SK-N-SH (cell line): Measurements from ENCODE around the gene GALNT17. TPM values are rescaled to one million over a fixed set of nuclear protein-coding genes. Genes with fewer than 3 reads are reported as not detected.

ENCODE experiments used
- CTCF ChIA-PET: fragments of 300-600, 350-600 bp; formaldehyde crosslinking; extraction: SDS; loops from one replicate; lab custom pipeline; 2021; lab: Yijun Ruan, JAX
- POLR2A ChIA-PET: fragments of 350-600 bp; sonication (Branson Sonifier 250); formaldehyde crosslinking; extraction: SDS; loops from one replicate; lab custom pipeline; 2020; ENCODE audit warnings: antibody characterized with exemption, inconsistent platforms; lab: Yijun Ruan, JAX
- DNase-seq: peaks from one replicate; pipeline ENCODE4 v3.0.0; 2012
- H2AFZ ChIP-seq: fragments of 200-600 bp; sonication (generic); 2 replicates; pipeline ENCODE4 v1.8.1; 2016; ENCODE audit warnings: antibody characterized with exemption, mild to moderate bottlenecking, low read depth
- H3F3A ChIP-seq: fragments of 200-600 bp; sonication (generic); replicated peaks from 2 replicates; pipeline ENCODE3; 2016; ENCODE audit warnings: antibody characterized with exemption, mild to moderate bottlenecking; ENCODE audit not compliant: insufficient read depth
- H3K27ac ChIP-seq, 2 experiments: fragments of 200-500 bp in 1 of 2; fragments of 200-600 bp in 1 of 2; sonication (Bioruptor generic) in 1 of 2; sonication (generic), shearing (Covaris generic) in 1 of 2; 2 replicates each; pipeline versions ENCODE4 v1.5.1 to v1.6.1; 2014 to 2016; ENCODE audit warnings: low read depth in 2 of 2, inconsistent platforms in 1 of 2, low read length in 1 of 2, mild to moderate bottlenecking in 1 of 2, mixed read lengths in 1 of 2
- H3K27me3 ChIP-seq: fragments of 200-600 bp; sonication (generic), shearing (Covaris generic); 2 replicates; pipeline ENCODE4 v1.6.1; 2016; ENCODE audit warnings: mixed run types; ENCODE audit not compliant: insufficient read depth
- H3K36me3 ChIP-seq, 2 experiments: fragments of 200-500 bp in 1 of 2; fragments of 200-600 bp in 1 of 2; sonication (Bioruptor generic) in 1 of 2; sonication (generic) in 1 of 2; replicated peaks in 1 of 2; 2 replicates each; pipeline versions ENCODE3 to v1.5.1; 2014 to 2016; ENCODE audit warnings: low read length in 1 of 2, mild to moderate bottlenecking in 1 of 2; ENCODE audit not compliant: insufficient read depth in 2 of 2, control insufficient read depth in 1 of 2
- H3K4me1 ChIP-seq, 2 experiments: fragments of 200-500 bp in 1 of 2; fragments of 200-600 bp in 1 of 2; sonication (Bioruptor generic) in 1 of 2; sonication (generic), shearing (Covaris generic) in 1 of 2; 2 replicates each; pipeline versions ENCODE4 v1.5.1 to v1.6.1; 2014 to 2016; ENCODE audit warnings: low read depth in 1 of 2, low read length in 1 of 2, mixed run types in 1 of 2; ENCODE audit not compliant: insufficient read depth in 2 of 2, control insufficient read depth in 1 of 2
- H3K4me2 ChIP-seq: fragments of 200-600 bp; sonication (generic), shearing (Covaris generic); 2 replicates; pipeline ENCODE4 v1.6.1; 2017; ENCODE audit warnings: mixed run types
- H3K4me3 ChIP-seq, 2 experiments: fragments of 200-500 bp in 1 of 2; fragments of 200-600 bp in 1 of 2; sonication (Bioruptor generic) in 1 of 2; sonication (generic), shearing (Covaris generic) in 1 of 2; 2 replicates each; pipeline versions ENCODE4 v1.5.1 to v1.8.1; 2014 to 2016; ENCODE audit warnings: low read depth in 2 of 2, inconsistent platforms in 1 of 2, low read length in 1 of 2, mild to moderate bottlenecking in 1 of 2, mixed read lengths in 1 of 2, moderate library complexity in 1 of 2
- H3K79me2 ChIP-seq: fragments of 200-600 bp; sonication (generic); 2 replicates; pipeline ENCODE4 v1.8.1; 2017; ENCODE audit warnings: mild to moderate bottlenecking; ENCODE audit not compliant: insufficient read depth
- H3K9ac ChIP-seq: fragments of 200-600 bp; sonication (generic); 2 replicates; pipeline ENCODE4 v1.6.1; 2017; ENCODE audit warnings: mixed run types
- H3K9me2 ChIP-seq: fragments of 200-600 bp; sonication (generic); 2 replicates; pipeline ENCODE4 v1.6.1; 2017; ENCODE audit warnings: mixed run types
- H3K9me3 ChIP-seq: fragments of 200-600 bp; sonication (generic); 2 replicates; pipeline ENCODE4 v1.6.1; 2017; ENCODE audit warnings: mixed run types, mild to moderate bottlenecking, moderate library complexity
- H4K20me1 ChIP-seq: fragments of 200-600 bp; sonication (generic); 2 replicates; pipeline ENCODE4 v1.6.1; 2017; ENCODE audit warnings: mild to moderate bottlenecking, mixed run types; ENCODE audit not compliant: insufficient read depth
- CHD2 ChIP-seq: fragments of 150-350 bp; IDR thresholded peaks from 2 replicates; pipeline ENCODE4 v1.6.1; 2018; ENCODE audit warnings: low read length; ENCODE audit not compliant: partially characterized antibody
- EP300 ChIP-seq, 2 experiments: IDR thresholded peaks; 2 replicates each; pipeline versions ENCODE4 v1.4.0 to v1.6.1; 2012; ENCODE audit warnings: borderline replicate concordance in 1 of 2, low read depth in 1 of 2, low read length in 1 of 2
- FOSL2 ChIP-seq: IDR thresholded peaks from 2 replicates; pipeline ENCODE4 v1.4.0; 2012; ENCODE audit warnings: low read depth, mild to moderate bottlenecking, moderate library complexity, borderline replicate concordance
- FOXM1 ChIP-seq: IDR thresholded peaks from 2 replicates; pipeline ENCODE4 v1.4.0; 2012; ENCODE audit warnings: low read depth, mild to moderate bottlenecking
- GABPA ChIP-seq: IDR thresholded peaks from 2 replicates; pipeline ENCODE4 v1.4.0; 2012; ENCODE audit warnings: low read depth, mild to moderate bottlenecking
- JUND ChIP-seq: IDR thresholded peaks from 2 replicates; pipeline ENCODE4 v1.4.0; 2012
- MXI1 ChIP-seq: IDR thresholded peaks from 2 replicates; pipeline ENCODE4 v1.6.1; 2012; ENCODE audit warnings: mild to moderate bottlenecking, low read depth, low read length, improper control_type of control experiment
- NFIC ChIP-seq: IDR thresholded peaks from 2 replicates; pipeline ENCODE4 v1.4.0; 2012; ENCODE audit warnings: borderline replicate concordance
- NRF1 ChIP-seq: IDR thresholded peaks from 2 replicates; pipeline ENCODE4 v1.6.1; 2012; ENCODE audit warnings: low read depth, mild to moderate bottlenecking, low read length
- POLR2AphosphoS5 ChIP-seq: IDR thresholded peaks from 2 replicates; pipeline ENCODE4 v1.6.1; 2012; ENCODE audit warnings: low read depth, low read length
- RXRA ChIP-seq: IDR thresholded peaks from 2 replicates; pipeline ENCODE4 v1.4.0; 2012; ENCODE audit warnings: low read depth, mild to moderate bottlenecking, borderline replicate concordance
- SMC3 ChIP-seq: IDR thresholded peaks from 2 replicates; pipeline ENCODE4 v1.6.1; 2012; ENCODE audit warnings: low read depth, low read length, improper control_type of control experiment
- TCF12 ChIP-seq: IDR thresholded peaks from 2 replicates; pipeline ENCODE4 v1.4.0; 2012
- YY1 ChIP-seq: IDR thresholded peaks from 2 replicates; pipeline ENCODE4 v1.4.0; 2012; ENCODE audit warnings: low read depth, mild to moderate bottlenecking
- WGBS: methylation state at CpG from one replicate; pipeline ENCODE4 v1.1.6; 2017; ENCODE audit warnings: low lambda C conversion rate; 5-methylcytosine and 5-hydroxymethylcytosine counted together
- polyA plus RNA-seq, 3 experiments: library from polyadenylated mRNA; depleted of rRNA; stranded (reverse); fragments of >200 nt; gene quantifications; 2 replicates each; pipeline ENCODE4 v1.2.3, GENCODE V29; 2012
- TF ChIP-seq, protein P1 (sequence below): fragments of 200-600 bp; sonication (generic); IDR thresholded peaks from 2 replicates; pipeline ENCODE4 v1.6.1; 2017; ENCODE audit warnings: antibody characterized with exemption, mild to moderate bottlenecking, moderate library complexity
- TF ChIP-seq, protein P2 (sequence below): IDR thresholded peaks from 2 replicates; pipeline ENCODE4 v1.6.1; 2012; ENCODE audit warnings: mild to moderate bottlenecking, low read depth, low read length, moderate library complexity
- TF ChIP-seq, protein P3 (sequence below): IDR thresholded peaks from 2 replicates; pipeline ENCODE4 v1.4.0; 2012; ENCODE audit warnings: low read depth, borderline replicate concordance
- TF ChIP-seq, protein P4 (sequence below): IDR thresholded peaks from 2 replicates; pipeline ENCODE4; 2012

The GALNT17 gene
- polyA plus RNA-seq, 1 of the 3 experiments (the other 2 are of a cell fraction) = not detected

DNA sequence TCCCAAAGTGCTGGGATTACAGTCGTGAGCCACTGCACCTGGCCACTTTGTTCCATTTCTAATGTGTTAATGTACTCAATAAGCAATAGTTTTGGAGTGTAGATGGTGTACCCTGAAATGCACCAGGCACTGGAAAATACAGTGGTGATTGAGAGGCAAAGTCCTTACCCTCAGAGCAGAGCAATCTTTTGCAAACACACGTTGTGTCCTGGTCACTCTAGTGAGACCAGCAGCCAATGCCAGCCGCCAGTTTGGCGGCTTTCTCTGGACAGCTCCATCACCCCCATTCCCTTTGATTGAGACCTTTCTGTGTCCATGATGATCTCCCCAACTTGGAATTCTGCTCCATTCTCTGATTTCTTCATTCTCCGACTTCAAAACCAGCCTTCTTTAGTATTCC lies 231.3 kb downstream of the GALNT17 start:
- no peaks in the 10 kb centered on the region for H3K4me1 ChIP-seq
- no peaks in the 10 kb centered on the region for H4K20me1 ChIP-seq
- H3K4me3 ChIP-seq = no peak overlapping the region
- H3K9me3 ChIP-seq = no peaks in the 10 kb centered on the region
- TF ChIP-seq, protein P1, sequence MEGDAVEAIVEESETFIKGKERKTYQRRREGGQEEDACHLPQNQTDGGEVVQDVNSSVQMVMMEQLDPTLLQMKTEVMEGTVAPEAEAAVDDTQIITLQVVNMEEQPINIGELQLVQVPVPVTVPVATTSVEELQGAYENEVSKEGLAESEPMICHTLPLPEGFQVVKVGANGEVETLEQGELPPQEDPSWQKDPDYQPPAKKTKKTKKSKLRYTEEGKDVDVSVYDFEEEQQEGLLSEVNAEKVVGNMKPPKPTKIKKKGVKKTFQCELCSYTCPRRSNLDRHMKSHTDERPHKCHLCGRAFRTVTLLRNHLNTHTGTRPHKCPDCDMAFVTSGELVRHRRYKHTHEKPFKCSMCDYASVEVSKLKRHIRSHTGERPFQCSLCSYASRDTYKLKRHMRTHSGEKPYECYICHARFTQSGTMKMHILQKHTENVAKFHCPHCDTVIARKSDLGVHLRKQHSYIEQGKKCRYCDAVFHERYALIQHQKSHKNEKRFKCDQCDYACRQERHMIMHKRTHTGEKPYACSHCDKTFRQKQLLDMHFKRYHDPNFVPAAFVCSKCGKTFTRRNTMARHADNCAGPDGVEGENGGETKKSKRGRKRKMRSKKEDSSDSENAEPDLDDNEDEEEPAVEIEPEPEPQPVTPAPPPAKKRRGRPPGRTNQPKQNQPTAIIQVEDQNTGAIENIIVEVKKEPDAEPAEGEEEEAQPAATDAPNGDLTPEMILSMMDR = no peak
- TF ChIP-seq, protein P2, sequence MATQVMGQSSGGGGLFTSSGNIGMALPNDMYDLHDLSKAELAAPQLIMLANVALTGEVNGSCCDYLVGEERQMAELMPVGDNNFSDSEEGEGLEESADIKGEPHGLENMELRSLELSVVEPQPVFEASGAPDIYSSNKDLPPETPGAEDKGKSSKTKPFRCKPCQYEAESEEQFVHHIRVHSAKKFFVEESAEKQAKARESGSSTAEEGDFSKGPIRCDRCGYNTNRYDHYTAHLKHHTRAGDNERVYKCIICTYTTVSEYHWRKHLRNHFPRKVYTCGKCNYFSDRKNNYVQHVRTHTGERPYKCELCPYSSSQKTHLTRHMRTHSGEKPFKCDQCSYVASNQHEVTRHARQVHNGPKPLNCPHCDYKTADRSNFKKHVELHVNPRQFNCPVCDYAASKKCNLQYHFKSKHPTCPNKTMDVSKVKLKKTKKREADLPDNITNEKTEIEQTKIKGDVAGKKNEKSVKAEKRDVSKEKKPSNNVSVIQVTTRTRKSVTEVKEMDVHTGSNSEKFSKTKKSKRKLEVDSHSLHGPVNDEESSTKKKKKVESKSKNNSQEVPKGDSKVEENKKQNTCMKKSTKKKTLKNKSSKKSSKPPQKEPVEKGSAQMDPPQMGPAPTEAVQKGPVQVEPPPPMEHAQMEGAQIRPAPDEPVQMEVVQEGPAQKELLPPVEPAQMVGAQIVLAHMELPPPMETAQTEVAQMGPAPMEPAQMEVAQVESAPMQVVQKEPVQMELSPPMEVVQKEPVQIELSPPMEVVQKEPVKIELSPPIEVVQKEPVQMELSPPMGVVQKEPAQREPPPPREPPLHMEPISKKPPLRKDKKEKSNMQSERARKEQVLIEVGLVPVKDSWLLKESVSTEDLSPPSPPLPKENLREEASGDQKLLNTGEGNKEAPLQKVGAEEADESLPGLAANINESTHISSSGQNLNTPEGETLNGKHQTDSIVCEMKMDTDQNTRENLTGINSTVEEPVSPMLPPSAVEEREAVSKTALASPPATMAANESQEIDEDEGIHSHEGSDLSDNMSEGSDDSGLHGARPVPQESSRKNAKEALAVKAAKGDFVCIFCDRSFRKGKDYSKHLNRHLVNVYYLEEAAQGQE = no peak
- TF ChIP-seq YY1 (no peak), GABPA (no peak), JUND (no peak), RXRA (no peak), POLR2AphosphoS5 (no peak), SMC3 (no peak)
- TF ChIP-seq, protein P3, sequence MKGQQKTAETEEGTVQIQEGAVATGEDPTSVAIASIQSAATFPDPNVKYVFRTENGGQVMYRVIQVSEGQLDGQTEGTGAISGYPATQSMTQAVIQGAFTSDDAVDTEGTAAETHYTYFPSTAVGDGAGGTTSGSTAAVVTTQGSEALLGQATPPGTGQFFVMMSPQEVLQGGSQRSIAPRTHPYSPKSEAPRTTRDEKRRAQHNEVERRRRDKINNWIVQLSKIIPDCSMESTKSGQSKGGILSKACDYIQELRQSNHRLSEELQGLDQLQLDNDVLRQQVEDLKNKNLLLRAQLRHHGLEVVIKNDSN = no peak
- TF ChIP-seq, all 33 proteins: peak for 0
- WGBS = 24% methylated on average over 5 of the region's 5 CpGs
- H3K27me3 ChIP-seq = no peaks in the 10 kb centered on the region
- no peaks in the 10 kb centered on the region for H3K79me2 ChIP-seq
- ChIA-PET POLR2A (interaction anchor here (0.6 kb wide), 1 partner anchor 19 kb away, joined by 3 read pairs; no protein-coding TSS in a partner anchor), CTCF (no interaction called here)
- H3K9ac ChIP-seq = no peak overlapping the region
- H3K27ac ChIP-seq = no peak overlapping the region
- no peak overlapping the region for H3K4me2 ChIP-seq
- H3K9me2 ChIP-seq = no peaks in the 10 kb centered on the region
- no peak for DNase-seq
- no peaks in the 10 kb centered on the region for H3F3A ChIP-seq
- H2AFZ ChIP-seq = no peak overlapping the region
- H3K36me3 ChIP-seq = no peaks in the 10 kb centered on the region

DNA sequence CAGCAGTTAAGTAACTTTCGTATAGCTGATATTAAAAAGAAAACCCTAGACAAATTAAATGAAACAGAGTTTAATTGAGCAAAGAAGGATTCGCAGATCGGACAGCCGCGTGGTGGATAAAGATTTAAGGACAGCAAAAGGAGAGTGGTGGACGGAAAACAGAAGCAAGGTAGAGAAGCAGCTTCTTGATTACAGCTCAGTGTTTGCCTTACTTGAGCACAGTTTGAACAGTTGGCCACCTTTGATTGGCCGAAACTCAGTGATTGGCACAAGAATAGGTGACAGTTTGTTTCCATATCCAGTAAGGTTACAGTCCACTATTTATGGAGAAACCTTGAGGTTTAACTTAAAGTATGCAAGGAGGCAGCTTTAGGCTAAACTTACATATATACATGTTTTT lies 231.7 kb downstream of the GALNT17 start:
- ChIA-PET POLR2A (no interaction called here), CTCF (no interaction called here)
- H3K4me2 ChIP-seq = no peak overlapping the region
- no peaks in the 10 kb centered on the region for H3K9me2 ChIP-seq
- H3K27ac ChIP-seq = no peak overlapping the region
- H4K20me1 ChIP-seq = no peaks in the 10 kb centered on the region
- H3K9me3 ChIP-seq = no peaks in the 10 kb centered on the region
- H3K4me3 ChIP-seq = no peak overlapping the region
- H2AFZ ChIP-seq = no peak overlapping the region
- 32% methylated on average over 7 of the region's 7 CpGs for WGBS
- DNase-seq = no peak
- no peaks in the 10 kb centered on the region for H3K36me3 ChIP-seq
- no peaks in the 10 kb centered on the region for H3K79me2 ChIP-seq
- no peak overlapping the region for H3K9ac ChIP-seq
- no peaks in the 10 kb centered on the region for H3K4me1 ChIP-seq
- H3K27me3 ChIP-seq = no peaks in the 10 kb centered on the region
- no peaks in the 10 kb centered on the region for H3F3A ChIP-seq
- no peak for TF ChIP-seq TCF12
- no peak for TF ChIP-seq CHD2
- TF ChIP-seq, protein P4, sequence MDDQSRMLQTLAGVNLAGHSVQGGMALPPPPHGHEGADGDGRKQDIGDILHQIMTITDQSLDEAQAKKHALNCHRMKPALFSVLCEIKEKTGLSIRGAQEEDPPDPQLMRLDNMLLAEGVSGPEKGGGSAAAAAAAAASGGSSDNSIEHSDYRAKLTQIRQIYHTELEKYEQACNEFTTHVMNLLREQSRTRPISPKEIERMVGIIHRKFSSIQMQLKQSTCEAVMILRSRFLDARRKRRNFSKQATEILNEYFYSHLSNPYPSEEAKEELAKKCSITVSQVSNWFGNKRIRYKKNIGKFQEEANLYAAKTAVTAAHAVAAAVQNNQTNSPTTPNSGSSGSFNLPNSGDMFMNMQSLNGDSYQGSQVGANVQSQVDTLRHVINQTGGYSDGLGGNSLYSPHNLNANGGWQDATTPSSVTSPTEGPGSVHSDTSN = no peak
- no peak for TF ChIP-seq FOXM1
- no peak for TF ChIP-seq YY1
- TF ChIP-seq, protein P2 = no peak
- no peak for TF ChIP-seq NFIC
- TF ChIP-seq GABPA = no peak
- no peak for TF ChIP-seq MXI1
- TF ChIP-seq FOSL2 = no peak
- no peak for TF ChIP-seq EP300 (IDR thresholded peaks at IDR 0.05; ENCODE audit: borderline replicate concordance in 1 of 2, low read depth in 1 of 2, low read length in 1 of 2)
- no peak for TF ChIP-seq NRF1
